Endothelial cell of umbilical vein (primary cell): ENCODE results near the gene CMTM2. TPM values are rescaled to one million over a fixed set of nuclear protein-coding genes. Genes with fewer than 3 reads are reported as not detected.
"Not testable (repeated sequence)": the region's sequence is repeated elsewhere in the genome, so short reads cannot be mapped to it uniquely, and the experiment has no call there.

Experiments
- BruUV-seq: library from RNA; stranded (reverse); fragments of 400-500 nt; replicated peaks from 2 replicates; lab custom pipeline; 2021; lab: Mats Ljungman, UMichigan
- CTCF ChIA-PET: fragments of 300-600, 350-600 bp; sonication (Branson Sonifier 250); formaldehyde crosslinking; loops from one replicate; lab custom pipeline; 2021; ENCODE audit warnings: antibody characterized with exemption, inconsistent platforms; lab: Charles Lee
- POLR2A ChIA-PET: fragments of 300-600, 350-600 bp; sonication (Branson Sonifier 250); formaldehyde crosslinking; loops from one replicate; lab custom pipeline; 2021; ENCODE audit warnings: antibody characterized with exemption, inconsistent platforms; lab: Charles Lee
- DNase-seq: peaks from one replicate; pipeline ENCODE4 v3.0.0-alpha.2; 2011; ENCODE audit warnings: low read depth, low spot score
- FAIRE-seq: peaks from 2 replicates; lab custom pipeline; 2011; peaks lifted over from hg19 to GRCh38; lab: Jason Lieb, UNC
- H2AFZ ChIP-seq: 2 replicates; pipeline ENCODE4 v1.6.0; 2012; ENCODE audit warnings: low read depth, low read length, control low read depth, inconsistent platforms
- H3K27ac ChIP-seq: 2 replicates; pipeline ENCODE4 v1.5.1; 2011; ENCODE audit warnings: low read depth, mild to moderate bottlenecking, control low read depth, low read length, moderate library complexity; ENCODE audit not compliant: insufficient read depth
- H3K27me3 ChIP-seq, 2 experiments: 2 replicates each; pipeline versions ENCODE4 v1.6.0 to v1.6.1; 2011; ENCODE audit warnings: low read length in 2 of 2, mixed read lengths in 1 of 2; ENCODE audit not compliant: control insufficient read depth in 2 of 2, insufficient read depth in 2 of 2
- H3K36me3 ChIP-seq, 2 experiments: 2 replicates in 1 of 2; 3 replicates in 1 of 2; pipeline ENCODE4 v1.5.1; 2011; ENCODE audit warnings: low read length in 2 of 2, mild to moderate bottlenecking in 1 of 2, moderate library complexity in 1 of 2; ENCODE audit not compliant: control insufficient read depth in 2 of 2, insufficient read depth in 2 of 2; ENCODE audit errors: extremely low read depth in 1 of 2
- H3K4me1 ChIP-seq: 3 replicates; pipeline ENCODE4 v1.5.1; 2011; ENCODE audit warnings: mild to moderate bottlenecking, low read length; ENCODE audit not compliant: control insufficient read depth, insufficient read depth; ENCODE audit errors: extremely low read depth
- H3K4me2 ChIP-seq: 2 replicates; pipeline ENCODE4 v1.6.1; 2011; ENCODE audit warnings: low read length, control low read depth, mixed read lengths; ENCODE audit not compliant: insufficient read depth
- H3K4me3 ChIP-seq, 3 experiments: fragments of 200-600 bp in 1 of 3; sonication (generic), shearing (Covaris generic) in 1 of 3; replicated peaks in 1 of 3; 2 replicates each; pipeline ENCODE4 v1.5.1; 2011 to 2016; ENCODE audit warnings: control low read depth in 3 of 3, low read length in 3 of 3, mild to moderate bottlenecking in 2 of 3, inconsistent platforms in 1 of 3, low read depth in 1 of 3, moderate library complexity in 1 of 3; ENCODE audit not compliant: insufficient read depth in 1 of 3
- H3K79me2 ChIP-seq: 2 replicates; pipeline ENCODE4 v1.6.0; 2012; ENCODE audit warnings: low read length, inconsistent platforms; ENCODE audit not compliant: control insufficient read depth, insufficient read depth
- H3K9ac ChIP-seq: replicated peaks from 2 replicates; pipeline ENCODE3; 2011; ENCODE audit warnings: low read length, control low read depth; ENCODE audit not compliant: insufficient read depth; ENCODE audit errors: extremely low read depth
- H3K9me1 ChIP-seq: replicated peaks from 3 replicates; pipeline ENCODE4 v1.6.0; 2011; ENCODE audit warnings: mild to moderate bottlenecking, low read length; ENCODE audit not compliant: control insufficient read depth, insufficient read depth; ENCODE audit errors: extremely low read depth
- H3K9me3 ChIP-seq: replicated peaks from 2 replicates; pipeline ENCODE4 v1.5.1; 2012; ENCODE audit warnings: low read length, inconsistent platforms; ENCODE audit not compliant: control insufficient read depth, insufficient read depth
- H4K20me1 ChIP-seq: replicated peaks from 2 replicates; pipeline ENCODE3; 2011; ENCODE audit warnings: mild to moderate bottlenecking, low read length; ENCODE audit not compliant: control insufficient read depth, insufficient read depth; ENCODE audit errors: extremely low read depth
- EZH2 ChIP-seq: IDR thresholded peaks from 2 replicates; pipeline ENCODE4 v1.6.1; 2012; ENCODE audit warnings: borderline replicate concordance, low read depth, mild to moderate bottlenecking, moderate library complexity, low read length, inconsistent platforms; ENCODE audit not compliant: severe bottlenecking
- JUN ChIP-seq: IDR thresholded peaks from 2 replicates; pipeline ENCODE4 v1.6.1; 2011; ENCODE audit warnings: borderline replicate concordance, low read depth; ENCODE audit not compliant: insufficient read length, insufficient read depth
- POLR2A ChIP-seq: IDR thresholded peaks from 2 replicates; pipeline ENCODE4 v1.6.1; 2012; ENCODE audit warnings: low read depth, mild to moderate bottlenecking, control low read depth, low read length
- dilution Hi-C: fragments of 300-500 bp; cut with MboI; formaldehyde crosslinking; loops from one replicate; pipeline ENCODE4 v1.15.0; 2019; ENCODE audit warnings: low sequenced_read_pairs; ENCODE audit not compliant: extremely low pct_ligation_motif_present
- intact Hi-C: fragments of 100-400 bp; cut with micrococcal nuclease; formaldehyde crosslinking; loops from one replicate; pipeline ENCODE4 v1.10.0; 2022
- polyA plus RNA-seq, 4 experiments: library from polyadenylated mRNA; depleted of rRNA in 3 of 4; stranded (reverse) in 3 of 4; unstranded in 1 of 4; fragments of >200 nt; gene quantifications; 2 replicates each; pipeline versions ENCODE4 v1.2.1 to v1.2.3, GENCODE V29; 2011 to 2012; ENCODE audit warnings: missing spikeins in 1 of 4
- total RNA-seq: library from RNA; stranded (reverse); gene quantifications from 2 replicates; pipeline ENCODE4 v1.2.3, GENCODE V29; 2021
- TF ChIP-seq, protein P1 (sequence below): IDR thresholded peaks from 2 replicates; pipeline ENCODE4 v1.6.1; 2011; ENCODE audit not compliant: insufficient read depth, insufficient read length

The CMTM2 gene
- total and polyA plus RNA-seq, 2 donors (not counting 3 experiments of a cell fraction or from before 2014, with no cell fraction given): not detected

DNA sequence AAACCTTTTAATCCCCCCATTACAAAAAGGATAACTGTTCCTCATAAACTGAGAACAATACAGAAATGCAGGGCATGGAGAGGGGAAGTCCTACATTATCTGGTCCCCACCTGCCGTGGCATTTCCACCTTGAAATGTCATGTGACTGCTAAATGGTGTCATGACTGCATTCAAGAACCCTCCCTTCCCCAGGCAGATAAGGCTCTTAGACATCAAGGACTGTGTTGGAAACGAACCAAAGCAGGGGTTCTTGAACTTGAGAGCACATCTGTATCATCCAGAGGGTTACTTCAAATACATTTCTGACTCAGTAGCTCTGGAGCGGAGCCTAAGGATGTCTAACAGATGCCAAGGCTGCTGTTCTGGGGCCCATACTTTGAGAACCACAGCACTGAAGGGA lies 43.6 kb downstream of the CMTM2 start:
- Histone ChIP-seq H3K9me1 (no peaks in the 10 kb centered on the region), H3K36me3 (no peaks in the 10 kb centered on the region), H3K9me3 (no peaks in the 10 kb centered on the region), H3K27ac (no peak overlapping the region), H3K4me1 (peaks cover 18% of the 10 kb centered on the region), H4K20me1 (no peaks in the 10 kb centered on the region), H3K4me2 (no peak overlapping the region), H3K4me3 (no peak overlapping the region), H3K27me3 (no peaks in the 10 kb centered on the region), H3K79me2 (no peaks in the 10 kb centered on the region), H3K9ac (no peak overlapping the region), H2AFZ (no peak overlapping the region)
- BruUV-seq: no TSS peak
- intact Hi-C loops (no loop called here), dilution Hi-C loops (no loop called here)
- CTCF ChIA-PET: interaction anchor here (2.6 kb wide), 1 partner anchor 28 kb away, joined by 11 read pairs; no protein-coding TSS in a partner anchor
- FAIRE-seq (no peak), DNase-seq (no peak)
- no peak for TF ChIP-seq JUN
- no peak for TF ChIP-seq EZH2
- POLR2A ChIA-PET: no interaction called here

DNA sequence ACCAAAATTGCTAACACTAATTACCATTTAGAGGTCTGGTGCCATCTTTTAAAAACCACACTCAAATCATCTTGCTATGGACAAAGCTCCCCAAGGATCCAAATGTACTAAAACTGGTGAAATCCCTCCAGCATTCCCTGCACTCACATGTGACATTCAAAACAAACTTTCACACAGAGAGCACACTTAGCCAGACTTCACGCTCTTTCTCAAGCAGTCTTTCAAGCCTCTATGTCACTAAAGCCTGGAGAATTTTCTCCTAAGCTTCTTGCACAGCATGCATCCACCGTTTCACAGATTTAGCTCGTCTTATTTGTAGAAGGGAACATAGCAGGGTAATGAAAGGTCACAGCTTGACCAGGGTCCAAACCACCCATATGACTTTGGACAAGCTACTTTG lies 44.5 kb downstream of the CMTM2 start:
- DNase-seq (no peak), FAIRE-seq (no peak)
- no peaks in the 10 kb centered on the region for H3K27me3 ChIP-seq
- POLR2A ChIA-PET: no interaction called here
- no peaks in the 10 kb centered on the region for H4K20me1 ChIP-seq
- H3K36me3 ChIP-seq: no peaks in the 10 kb centered on the region
- no peaks in the 10 kb centered on the region for H3K79me2 ChIP-seq
- H3K9me1 ChIP-seq: no peaks in the 10 kb centered on the region
- H3K4me1 ChIP-seq: peaks cover 9% of the 10 kb centered on the region
- no peak overlapping the region for H3K27ac ChIP-seq
- CTCF ChIA-PET: interaction anchor here (1.0 to 2.6 kb wide), 3 partner anchors 15 to 39 kb away, joined by 3 to 11 read pairs (median 4); no protein-coding TSS in a partner anchor
- H3K4me2 ChIP-seq: no peak overlapping the region
- intact Hi-C loops: no loop called here
- BruUV-seq: no TSS peak
- H3K9ac ChIP-seq: no peak overlapping the region
- H2AFZ ChIP-seq: no peak overlapping the region
- TF ChIP-seq, protein P1, sequence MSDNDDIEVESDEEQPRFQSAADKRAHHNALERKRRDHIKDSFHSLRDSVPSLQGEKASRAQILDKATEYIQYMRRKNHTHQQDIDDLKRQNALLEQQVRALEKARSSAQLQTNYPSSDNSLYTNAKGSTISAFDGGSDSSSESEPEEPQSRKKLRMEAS: no peak
- no peak for TF ChIP-seq POLR2A
- dilution Hi-C loops: no loop called here
- H3K4me3 ChIP-seq: no peak overlapping the region
- H3K9me3 ChIP-seq: no peaks in the 10 kb centered on the region

DNA sequence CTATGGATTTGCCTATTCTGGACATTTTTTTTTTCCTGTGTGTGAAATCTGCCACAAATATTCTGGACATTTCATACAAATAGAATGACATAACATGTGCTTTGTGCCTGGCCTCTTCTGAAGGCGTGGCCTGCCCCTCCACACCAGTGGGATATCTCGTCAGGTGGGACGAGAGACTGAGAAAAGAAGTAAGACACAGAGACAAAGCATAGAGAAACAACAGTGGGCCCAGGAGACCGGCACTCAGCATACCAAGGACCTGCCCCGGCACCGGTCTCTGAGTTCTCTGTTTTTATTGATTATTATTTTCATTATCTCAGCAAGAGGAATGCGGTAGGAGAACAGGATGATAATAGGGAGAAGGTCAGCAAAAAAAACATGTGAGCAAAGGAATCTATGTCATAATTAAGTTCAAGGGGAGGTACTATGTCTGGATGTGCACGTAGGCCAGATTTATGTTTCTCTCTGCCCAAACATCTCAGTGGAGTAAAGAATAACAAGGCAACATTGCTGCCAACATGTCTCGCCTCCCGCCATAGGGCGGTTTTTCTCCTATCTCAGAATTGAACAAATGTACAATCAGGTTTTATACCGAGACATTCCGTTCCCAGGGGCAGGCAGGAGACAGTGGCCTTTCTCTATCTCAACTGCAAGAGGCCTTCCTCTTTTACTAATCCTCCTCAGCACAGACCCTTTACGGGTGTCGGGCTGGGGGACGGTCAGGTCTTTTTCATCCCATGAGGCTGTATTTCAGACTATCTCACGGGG lies 48.5 kb downstream of the CMTM2 start:
- POLR2A ChIA-PET, H4K20me1 ChIP-seq, intact Hi-C loops: not testable (repeated sequence)

More for the DNA sequence above, 48.5 kb downstream of the CMTM2 start:
- H3K9me3 ChIP-seq, H3K4me1 ChIP-seq, H3K79me2 ChIP-seq, H3K4me2 ChIP-seq, H3K9me1 ChIP-seq, H3K36me3 ChIP-seq, H3K27ac ChIP-seq, H2AFZ ChIP-seq, FAIRE-seq, dilution Hi-C loops, H3K9ac ChIP-seq, DNase-seq, BruUV-seq, H3K27me3 ChIP-seq, H3K4me3 ChIP-seq: not testable (repeated sequence)
- CTCF ChIA-PET: interaction anchor here (1.8 to 2.2 kb wide), 2 partner anchors 23 to 33 kb away, joined by 4 to 10 read pairs; no protein-coding TSS in a partner anchor
